Heart left ventricle (tissue), 13 donors: ENCODE data around the gene NRF1.

Source experiments
- CTCF ChIP-seq, 12 donors: fragments of 200-600 bp; sonication (generic) in 4 of 12; IDR thresholded peaks; one replicate each; pipeline versions ENCODE4 v1.5.0 to v1.8.0; 2018 to 2022; ENCODE audit warnings: antibody characterized with exemption in 12 of 12, mild to moderate bottlenecking in 5 of 12
- POLR2A ChIP-seq, 2 donors: fragments of 450-650 bp; IDR thresholded peaks; one replicate each; pipeline ENCODE4 v1.6.1; 2017; ENCODE audit warnings: antibody characterized with exemption in 2 of 2, mild to moderate bottlenecking in 2 of 2, moderate library complexity in 2 of 2
- donor health status: ischemic (EF 13 %, LVEDD 7.1; RV severe dilation, severe dysfunction).
- donor health status: DM: no; HTN: yes; CAD: no.
- donor health status: DM: no; HTN: no; CAD: no.
- donor health status: ischemic (EF 25% LVEDD 6.9; RV normal size, moderate dysfunction).
- donor health status: ischemic (EF 25% LVEDD 5.7; RV mildly dilated, moderate dysfunction).
- donor health status: ischemic (EF 35%, LVEDD 5.7; RV mildly dilated, moderate dysfunction).
- donor health status: nonischemic (EF 11% LVEDD 7.7; RV severe dilation, severe dysfunction).
- donor health status: DM: yes; HTN: yes; CAD: no.
- donor health status: PGD.
- donor health status: ischemic (EF 29% LVEDD 5.4; RV normal size, mild dysfunction).
- donor health status: nonischemic (EF 23%, LVEDD 6.1; RV moderate dilation, normal function).

- no peak for TF ChIP-seq CTCF (IDR thresholded peaks at IDR 0.05)
- TF ChIP-seq POLR2A (IDR thresholded peaks at IDR 0.05): no peak
Measured at GRCh38 chr7:129605960-129606614, 5.4 kb upstream of the NRF1 start.
